Endothelial cell (in vitro differentiated cells): ENCODE measurements around the gene KLHDC10. TPM values are rescaled to one million over a fixed set of nuclear protein-coding genes. Genes with fewer than 3 reads are reported as not detected.
A peak's percentile ranks its signal among the peaks of the same experiment; 100 is the strongest.

Experiments used
- DNase-seq: peaks from one replicate; pipeline ENCODE4 v3.0.0; 2021; ENCODE audit warnings: low spot score
- H3K27ac Mint-ChIP-seq: one replicate; pipeline ENCODE4 v1.8.0; 2021; ENCODE audit warnings: mixed read lengths, inconsistent platforms; ENCODE audit not compliant: unreplicated experiment
- H3K27me3 Mint-ChIP-seq: one replicate; pipeline ENCODE4 v1.8.0; 2021; ENCODE audit warnings: mild to moderate bottlenecking, moderate library complexity, mixed read lengths, inconsistent platforms; ENCODE audit not compliant: unreplicated experiment
- H3K36me3 Mint-ChIP-seq: one replicate; pipeline ENCODE4 v1.8.0; 2021; ENCODE audit warnings: mild to moderate bottlenecking, low read depth, mixed read lengths, inconsistent platforms; ENCODE audit not compliant: unreplicated experiment
- H3K4me1 Mint-ChIP-seq: one replicate; pipeline ENCODE4 v1.8.0; 2021; ENCODE audit warnings: mild to moderate bottlenecking, mixed read lengths, inconsistent platforms; ENCODE audit not compliant: unreplicated experiment
- H3K4me3 Mint-ChIP-seq: one replicate; pipeline ENCODE4 v1.8.0; 2021; ENCODE audit warnings: mild to moderate bottlenecking, mixed read lengths, inconsistent platforms; ENCODE audit not compliant: unreplicated experiment
- H3K9me3 Mint-ChIP-seq: one replicate; pipeline ENCODE4 v1.8.0; 2021; ENCODE audit warnings: mixed read lengths, inconsistent platforms; ENCODE audit not compliant: unreplicated experiment
- CTCF ChIP-seq: fragments of 200-600 bp; sonication (generic); IDR thresholded peaks from one replicate; pipeline ENCODE4 v1.5.0; 2021; ENCODE audit warnings: antibody characterized with exemption; ENCODE audit not compliant: unreplicated experiment
- total RNA-seq: library from RNA; stranded (reverse); fragmentation: NEBNext Ultra II Directional; extraction: Animal tissue kit (Norgen Biotek cat#: 25700); gene quantifications from one replicate; pipeline ENCODE4 v1.2.1, GENCODE V29; 2021; ENCODE audit not compliant: unreplicated experiment

KLHDC10 gene
- total RNA-seq, 1 donor from 2014 or later, result 28.8 TPM

GRCh38 chr7:130140551-130141160, 70.3 kb downstream of the KLHDC10 start:
- Mint-ChIP-seq H3K9me3 (no peaks in the 10 kb centered on the region), H3K4me3 (no peak overlapping the region), H3K27me3 (peaks cover 17% of the 10 kb centered on the region), H3K27ac (peak overlapping the region; percentile 85), H3K4me1 (peaks cover 19% of the 10 kb centered on the region), H3K36me3 (peaks cover 24% of the 10 kb centered on the region)
- no peak for TF ChIP-seq CTCF
- DNase-seq, result no peak

GRCh38 chr7:130141161-130141883, 71.0 kb downstream of the KLHDC10 start:
- Mint-ChIP-seq H3K4me3 (peak overlapping the region; percentile 71), H3K36me3 (peaks cover 17% of the 10 kb centered on the region), H3K9me3 (no peaks in the 10 kb centered on the region), H3K27me3 (peaks cover 17% of the 10 kb centered on the region), H3K27ac (peak overlapping the region; percentile 92), H3K4me1 (peaks cover 21% of the 10 kb centered on the region)
- TF ChIP-seq CTCF, result no peak
- peak; percentile 75 for DNase-seq

GRCh38 chr7:130141884-130142653, 71.7 kb downstream of the KLHDC10 start:
- Mint-ChIP-seq H3K9me3 (no peaks in the 10 kb centered on the region), H3K27ac (peak overlapping the region; percentile 92), H3K27me3 (peaks cover 17% of the 10 kb centered on the region), H3K4me3 (peak overlapping the region; percentile 71), H3K36me3 (peaks cover 14% of the 10 kb centered on the region), H3K4me1 (peaks cover 21% of the 10 kb centered on the region)
- TF ChIP-seq CTCF, result no peak
- DNase-seq, result peak; percentile 8

- peaks cover 17% of the 10 kb centered on the region for H3K27me3 Mint-ChIP-seq
- peaks cover 24% of the 10 kb centered on the region for H3K4me1 Mint-ChIP-seq
- no peak for DNase-seq
- peaks cover 14% of the 10 kb centered on the region for H3K36me3 Mint-ChIP-seq
- H3K27ac Mint-ChIP-seq, result peak overlapping the region; percentile 57
- TF ChIP-seq CTCF, result no peak
- no peak overlapping the region for H3K4me3 Mint-ChIP-seq
- no peaks in the 10 kb centered on the region for H3K9me3 Mint-ChIP-seq
These were observed 72.5 kb downstream of the KLHDC10 start for GRCh38 chr7:130142654-130143333.
